DOHH2 (cell line): ENCODE measurements around the gene SELENON.

Experiments used
- CTCF ChIP-seq: fragments of 200-600 bp; sonication (generic); IDR thresholded peaks from one replicate; pipeline ENCODE4 v1.5.1; 2014; ENCODE audit warnings: antibody characterized with exemption, mild to moderate bottlenecking, low read depth, low read length; ENCODE audit not compliant: poor library complexity, severe bottlenecking
- EZH2phosphoT487 ChIP-seq: fragments of 200-600 bp; sonication (generic); IDR thresholded peaks from 2 replicates; pipeline ENCODE4 v1.6.1; 2017; ENCODE audit warnings: borderline replicate concordance, mild to moderate bottlenecking, antibody characterized with exemption, low read length, moderate library complexity, mixed read lengths

- TF ChIP-seq CTCF (no peak), EZH2phosphoT487 (no peak)
Observed at GRCh38 chr1:25806418-25806817, 6.4 kb downstream of the SELENON start.
